Karpas-422 (cell line): ENCODE results near the gene CYLD. TPM values are rescaled to one million over a fixed set of nuclear protein-coding genes. Genes with fewer than 3 reads are reported as not detected.

Experiments used
- DNase-seq: peaks from one replicate; pipeline ENCODE4 v3.0.0-alpha.2; 2015
- H2AFZ ChIP-seq: fragments of 200-600 bp; sonication (generic); 2 replicates; pipeline ENCODE4 v1.6.1; 2014; ENCODE audit warnings: antibody characterized with exemption, low read length, mixed read lengths
- H3K27ac ChIP-seq: fragments of 200-600 bp; sonication (generic); 2 replicates; pipeline ENCODE4 v1.5.1; 2014; ENCODE audit warnings: mild to moderate bottlenecking, low read length, moderate library complexity
- H3K27me3 ChIP-seq: fragments of 200-600 bp; sonication (generic); 2 replicates; pipeline ENCODE4 v1.6.1; 2014; ENCODE audit warnings: low read length, mixed read lengths
- H3K36me3 ChIP-seq: fragments of 200-600 bp; sonication (generic); 2 replicates; pipeline ENCODE4 v1.6.1; 2014; ENCODE audit warnings: low read length, mixed read lengths; ENCODE audit not compliant: insufficient read depth
- H3K4me1 ChIP-seq: fragments of 200-600 bp; sonication (generic); 2 replicates; pipeline ENCODE4 v1.6.1; 2014; ENCODE audit warnings: mild to moderate bottlenecking, low read length, mixed read lengths
- H3K4me2 ChIP-seq: fragments of 200-600 bp; sonication (generic); 2 replicates; pipeline ENCODE4 v1.6.1; 2014; ENCODE audit warnings: low read length, low read depth, mild to moderate bottlenecking; ENCODE audit not compliant: poor library complexity, severe bottlenecking
- H3K4me3 ChIP-seq: fragments of 200-600 bp; sonication (generic); 2 replicates; pipeline ENCODE4 v1.5.1; 2014; ENCODE audit warnings: mild to moderate bottlenecking, antibody characterized with exemption, low read length, mixed read lengths
- H3K79me2 ChIP-seq: fragments of 200-600 bp; sonication (generic); 2 replicates; pipeline ENCODE4 v1.6.1; 2014; ENCODE audit warnings: mild to moderate bottlenecking, low read length, mixed read lengths
- H3K9ac ChIP-seq: fragments of 200-600 bp; sonication (generic); 2 replicates; pipeline ENCODE4 v1.6.0; 2014; ENCODE audit warnings: low read length
- H3K9me2 ChIP-seq: fragments of 200-600 bp; sonication (generic), shearing (Covaris generic); replicated peaks from 2 replicates; pipeline ENCODE4 v1.6.0; 2014; ENCODE audit warnings: mild to moderate bottlenecking, low read length, moderate library complexity; ENCODE audit not compliant: insufficient read depth
- H3K9me3 ChIP-seq: fragments of 300-700, 200-600 bp; sonication (generic); 2 replicates; pipeline ENCODE4 v1.6.1; 2014; ENCODE audit warnings: low read length, mixed read lengths
- H4K20me1 ChIP-seq: fragments of 200-600 bp; sonication (generic); 2 replicates; pipeline ENCODE4 v1.6.1; 2014; ENCODE audit warnings: mild to moderate bottlenecking, antibody characterized with exemption, low read length, low read depth; ENCODE audit not compliant: insufficient read depth
- total RNA-seq: library from RNA; depleted of rRNA; stranded (reverse); fragments of >200 nt; shearing (Covaris generic); gene quantifications from 2 replicates; pipeline ENCODE4 v1.2.3, GENCODE V29; 2014; ENCODE audit warnings: low replicate concordance

The CYLD gene
- total RNA-seq, 1 experiment from 2014 or later = 44.4 TPM

DNA sequence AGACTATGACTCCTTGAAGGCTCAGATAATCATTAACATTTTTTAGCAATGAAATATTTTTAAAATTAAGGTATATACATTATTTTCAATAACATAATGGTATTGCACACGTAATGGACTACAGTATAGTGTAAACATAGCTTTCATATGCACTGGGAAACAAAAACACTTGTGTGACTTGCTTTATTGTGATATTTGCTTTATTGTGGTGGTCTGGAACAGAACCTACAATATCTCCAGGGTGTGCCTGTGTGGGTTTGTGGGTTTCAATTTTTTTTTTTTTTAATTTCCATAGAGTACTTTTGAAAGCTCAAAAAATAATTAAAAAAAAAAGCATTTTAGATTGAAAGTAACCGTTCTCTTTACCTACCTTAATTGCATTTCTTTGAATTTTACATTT is 25.3 kb downstream of the CYLD start:
- no peaks in the 10 kb centered on the region for H3K9me3 ChIP-seq
- H3K4me1 ChIP-seq = no peaks in the 10 kb centered on the region
- H4K20me1 ChIP-seq = no peaks in the 10 kb centered on the region
- no peaks in the 10 kb centered on the region for H3K9me2 ChIP-seq
- H3K27me3 ChIP-seq = no peaks in the 10 kb centered on the region
- DNase-seq = no peak
- H3K4me2 ChIP-seq = no peak overlapping the region
- no peak overlapping the region for H3K9ac ChIP-seq
- peaks cover 39% of the 10 kb centered on the region for H3K79me2 ChIP-seq
- peaks cover 32% of the 10 kb centered on the region for H3K36me3 ChIP-seq
- H3K27ac ChIP-seq = no peak overlapping the region
- H3K4me3 ChIP-seq = no peak overlapping the region
- H2AFZ ChIP-seq = no peak overlapping the region

DNA sequence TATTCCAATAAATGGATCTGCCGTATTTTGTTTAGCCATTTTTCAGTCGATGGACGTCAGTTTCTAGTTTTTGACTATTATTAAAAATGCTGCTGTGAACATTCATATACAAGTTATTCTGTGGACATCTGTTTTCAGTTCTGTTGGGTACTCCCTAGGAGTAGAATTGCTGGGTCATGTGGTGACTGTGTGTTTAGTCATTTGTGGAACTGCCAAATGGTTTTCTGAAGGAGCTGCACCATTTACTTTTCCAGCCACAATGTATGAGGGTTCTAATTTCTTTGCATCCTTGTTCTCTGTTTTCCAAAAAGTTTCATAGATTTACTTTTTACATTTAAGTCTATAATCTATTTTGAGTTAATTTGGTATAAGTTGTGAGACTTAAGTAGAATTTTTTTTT is 29.5 kb downstream of the CYLD start:
- no peak overlapping the region for H3K4me2 ChIP-seq
- no peaks in the 10 kb centered on the region for H4K20me1 ChIP-seq
- no peak overlapping the region for H2AFZ ChIP-seq
- no peak overlapping the region for H3K9ac ChIP-seq
- no peak for DNase-seq
- peaks cover 5% of the 10 kb centered on the region; the same call in 1 of the 2 replicates for H3K36me3 ChIP-seq
- H3K9me2 ChIP-seq = no peaks in the 10 kb centered on the region
- no peak overlapping the region for H3K4me3 ChIP-seq
- H3K4me1 ChIP-seq = no peaks in the 10 kb centered on the region
- H3K79me2 ChIP-seq = peaks cover 37% of the 10 kb centered on the region
- H3K9me3 ChIP-seq = no peaks in the 10 kb centered on the region
- no peaks in the 10 kb centered on the region for H3K27me3 ChIP-seq
- H3K27ac ChIP-seq = no peak overlapping the region

DNA sequence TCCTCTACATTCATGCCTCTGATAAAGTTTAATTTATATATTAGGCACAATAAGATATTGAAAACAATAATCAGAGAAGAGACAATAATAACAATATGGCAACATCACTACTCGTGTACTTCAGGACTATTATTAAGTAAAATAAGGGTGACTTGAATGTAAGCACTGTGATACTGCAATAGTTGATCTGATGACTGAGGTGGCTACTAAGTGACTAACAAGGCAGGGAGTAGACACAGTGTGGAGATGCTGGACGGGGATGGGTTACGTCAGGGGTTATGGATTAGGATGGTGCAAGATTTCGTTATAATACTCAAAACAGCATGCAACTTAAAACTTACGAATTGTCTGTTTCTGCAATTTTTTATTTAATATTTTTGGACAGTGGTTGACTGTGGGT is 32.5 kb downstream of the CYLD start:
- no peak overlapping the region for H3K4me2 ChIP-seq
- no peaks in the 10 kb centered on the region for H3K4me1 ChIP-seq
- H3K79me2 ChIP-seq = peaks cover 34% of the 10 kb centered on the region
- H4K20me1 ChIP-seq = no peaks in the 10 kb centered on the region
- H3K27ac ChIP-seq = no peak overlapping the region
- H3K9me2 ChIP-seq = no peaks in the 10 kb centered on the region
- no peaks in the 10 kb centered on the region for H3K36me3 ChIP-seq
- no peaks in the 10 kb centered on the region for H3K27me3 ChIP-seq
- no peak overlapping the region for H3K9ac ChIP-seq
- no peak overlapping the region for H3K4me3 ChIP-seq
- no peaks in the 10 kb centered on the region for H3K9me3 ChIP-seq
- no peak for DNase-seq
- no peak overlapping the region for H2AFZ ChIP-seq

DNA sequence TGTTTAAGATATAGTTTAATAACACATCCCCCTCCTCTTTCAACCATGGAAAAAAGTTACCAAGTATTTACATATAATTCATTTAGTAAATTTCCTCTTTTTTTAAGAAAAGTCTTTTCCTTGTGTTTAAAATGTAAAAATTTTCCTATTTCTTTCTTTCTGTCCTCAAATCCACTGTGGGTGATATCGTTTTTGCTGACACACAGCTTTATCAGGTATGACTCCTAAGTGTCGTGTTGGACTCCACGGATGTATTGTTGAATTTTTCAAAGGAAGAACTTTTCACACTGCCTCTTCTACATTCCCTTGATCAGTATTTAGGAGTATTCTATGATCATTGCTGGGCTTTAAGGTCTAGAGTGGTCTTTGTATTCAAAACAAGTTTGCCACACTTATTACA is 33.1 kb downstream of the CYLD start:
- no peaks in the 10 kb centered on the region for H3K36me3 ChIP-seq
- DNase-seq = no peak
- H3K79me2 ChIP-seq = peaks cover 34% of the 10 kb centered on the region

DNA sequence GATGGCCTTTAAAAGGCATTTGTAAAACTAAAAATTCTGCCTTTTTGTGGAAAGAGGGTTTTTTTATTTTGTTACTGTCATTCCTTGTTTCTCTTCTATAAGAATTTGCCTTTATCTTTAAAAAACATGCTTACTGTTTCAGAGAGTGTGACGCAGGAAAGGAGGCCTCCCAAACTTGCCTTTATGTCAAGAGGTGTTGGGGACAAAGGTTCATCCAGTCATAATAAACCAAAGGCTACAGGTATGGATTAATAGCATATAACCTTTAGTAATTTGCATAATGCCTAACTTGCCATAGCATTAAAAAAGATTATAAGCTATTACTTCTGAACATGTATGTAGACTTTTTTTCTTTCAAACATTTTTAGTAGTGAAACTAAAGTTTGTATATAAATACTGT is 34.2 kb downstream of the CYLD start:
- no peak overlapping the region for H3K4me2 ChIP-seq
- no peaks in the 10 kb centered on the region for H3K27me3 ChIP-seq
- no peak overlapping the region for H3K27ac ChIP-seq
- no peaks in the 10 kb centered on the region for H3K9me2 ChIP-seq
- H3K4me3 ChIP-seq = no peak overlapping the region
- no peaks in the 10 kb centered on the region for H4K20me1 ChIP-seq
- H3K79me2 ChIP-seq = peaks cover 29% of the 10 kb centered on the region
- no peaks in the 10 kb centered on the region for H3K9me3 ChIP-seq
- DNase-seq = no peak
- H3K4me1 ChIP-seq = no peaks in the 10 kb centered on the region
- H3K9ac ChIP-seq = no peak overlapping the region
- H2AFZ ChIP-seq = no peak overlapping the region
- no peaks in the 10 kb centered on the region for H3K36me3 ChIP-seq

More for the DNA sequence above, 33.1 kb downstream of the CYLD start:
- H3K9ac ChIP-seq = no peak overlapping the region
- no peak overlapping the region for H3K4me3 ChIP-seq
- H3K9me3 ChIP-seq = no peaks in the 10 kb centered on the region
- H3K4me1 ChIP-seq = no peaks in the 10 kb centered on the region
- H3K9me2 ChIP-seq = no peaks in the 10 kb centered on the region
- no peaks in the 10 kb centered on the region for H3K27me3 ChIP-seq
- no peak overlapping the region for H3K4me2 ChIP-seq
- no peak overlapping the region for H3K27ac ChIP-seq
- no peak overlapping the region for H2AFZ ChIP-seq
- no peaks in the 10 kb centered on the region for H4K20me1 ChIP-seq

DNA sequence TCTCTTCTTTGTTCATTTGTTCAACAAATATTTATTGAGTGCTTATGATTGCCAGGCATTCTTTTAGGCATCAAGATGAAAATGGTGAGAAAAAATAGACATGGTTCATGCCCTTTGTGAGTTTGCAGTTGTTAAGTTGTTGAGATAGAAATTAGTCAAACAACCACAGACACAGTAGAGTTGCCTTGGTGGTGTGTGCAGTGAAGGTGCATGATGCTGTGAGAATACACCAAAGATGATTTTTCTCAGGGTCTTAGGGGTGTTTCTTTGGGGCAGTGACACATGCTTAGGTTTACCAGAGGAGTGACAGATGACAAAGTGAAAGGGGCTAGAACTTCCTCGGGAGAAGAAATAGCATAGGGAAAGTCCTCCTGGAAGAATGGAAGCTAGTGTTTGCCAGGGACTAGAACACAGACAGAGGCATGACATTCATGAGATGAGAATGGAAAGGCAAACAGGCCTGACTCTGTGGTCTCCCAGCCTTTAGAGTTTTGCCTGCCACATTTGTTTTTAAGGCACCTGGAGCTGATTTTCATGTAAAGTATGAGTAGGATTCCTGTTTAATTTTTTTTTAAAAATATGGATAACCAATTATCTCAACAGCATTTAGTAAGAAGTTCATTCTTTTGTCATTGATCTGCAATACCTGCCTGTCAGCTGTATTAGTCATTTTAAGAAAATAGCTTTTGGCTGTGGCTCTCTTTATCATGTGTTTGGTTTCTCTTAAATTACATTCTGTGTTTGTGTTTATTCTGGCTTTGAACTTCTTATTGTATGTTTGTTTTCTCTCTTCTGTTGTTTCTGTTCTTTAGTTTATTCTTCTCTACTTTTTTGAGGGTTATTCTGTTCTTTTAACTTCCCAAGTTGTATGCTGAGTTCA is 36.6 kb downstream of the CYLD start:
- H3K36me3 ChIP-seq = no peaks in the 10 kb centered on the region
- H3K9me2 ChIP-seq = no peaks in the 10 kb centered on the region
- H3K9me3 ChIP-seq = no peaks in the 10 kb centered on the region
- no peak overlapping the region for H2AFZ ChIP-seq
- no peak for DNase-seq
- H3K27me3 ChIP-seq = no peaks in the 10 kb centered on the region
- no peak overlapping the region for H3K27ac ChIP-seq
- no peaks in the 10 kb centered on the region for H4K20me1 ChIP-seq
- no peak overlapping the region for H3K9ac ChIP-seq
- no peaks in the 10 kb centered on the region for H3K4me1 ChIP-seq
- peaks cover 14% of the 10 kb centered on the region for H3K79me2 ChIP-seq
- H3K4me2 ChIP-seq = no peak overlapping the region
- no peak overlapping the region for H3K4me3 ChIP-seq

DNA sequence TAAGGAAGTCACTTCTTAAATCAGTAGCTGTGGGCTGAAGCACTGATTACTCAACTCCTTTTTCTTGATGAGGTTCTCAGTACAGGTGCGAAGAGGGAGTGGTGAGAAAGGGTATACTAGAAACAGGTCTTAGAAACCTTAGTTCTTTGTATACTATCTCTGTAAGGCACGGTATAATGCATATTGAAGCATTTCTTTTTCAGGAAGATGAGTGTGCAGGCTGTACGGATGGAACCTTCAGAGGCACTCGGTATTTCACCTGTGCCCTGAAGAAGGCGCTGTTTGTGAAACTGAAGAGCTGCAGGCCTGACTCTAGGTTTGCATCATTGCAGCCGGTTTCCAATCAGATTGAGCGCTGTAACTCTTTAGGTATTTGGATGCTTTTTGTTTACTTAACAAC is 39.2 kb downstream of the CYLD start:
- H3K9ac ChIP-seq = no peak overlapping the region
- no peaks in the 10 kb centered on the region for H3K79me2 ChIP-seq
- H3K4me2 ChIP-seq = no peak overlapping the region
- H3K9me2 ChIP-seq = no peaks in the 10 kb centered on the region
- peaks cover 6% of the 10 kb centered on the region; the same call in 1 of the 2 replicates for H3K36me3 ChIP-seq
- H3K27me3 ChIP-seq = no peaks in the 10 kb centered on the region
- no peak overlapping the region for H3K27ac ChIP-seq
- no peaks in the 10 kb centered on the region for H3K9me3 ChIP-seq
- no peak for DNase-seq
- H3K4me1 ChIP-seq = no peaks in the 10 kb centered on the region
- H3K4me3 ChIP-seq = no peak overlapping the region
- H4K20me1 ChIP-seq = no peaks in the 10 kb centered on the region
- no peak overlapping the region for H2AFZ ChIP-seq

DNA sequence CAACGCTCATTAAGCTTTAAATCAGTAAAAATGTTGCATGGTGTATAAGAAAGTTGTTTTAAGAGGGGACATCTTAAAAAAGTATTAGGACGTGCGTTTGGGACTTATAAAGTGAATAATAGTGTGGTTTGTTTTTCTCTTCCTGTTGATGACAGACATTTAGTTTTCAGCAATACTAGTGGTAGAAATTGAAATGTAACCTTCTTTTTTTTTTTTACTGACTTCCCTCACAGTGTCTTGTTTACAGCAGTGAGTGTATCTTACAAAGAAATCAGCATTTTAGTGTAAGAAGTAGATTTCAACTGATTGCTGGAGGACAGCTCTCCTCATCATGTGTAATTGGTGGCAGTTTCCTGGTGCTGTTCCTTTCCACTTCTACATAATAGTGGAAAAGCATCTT is 39.6 kb downstream of the CYLD start:
- H3K4me1 ChIP-seq = no peaks in the 10 kb centered on the region
- H3K9me2 ChIP-seq = no peaks in the 10 kb centered on the region
- DNase-seq = no peak
- no peak overlapping the region for H3K9ac ChIP-seq
- no peak overlapping the region for H3K27ac ChIP-seq
- no peak overlapping the region for H3K4me2 ChIP-seq
- no peak overlapping the region for H2AFZ ChIP-seq
- no peaks in the 10 kb centered on the region for H3K27me3 ChIP-seq
- no peaks in the 10 kb centered on the region for H3K79me2 ChIP-seq
- H3K36me3 ChIP-seq = peaks cover 6% of the 10 kb centered on the region; the same call in 1 of the 2 replicates
- H3K9me3 ChIP-seq = no peaks in the 10 kb centered on the region
- no peak overlapping the region for H3K4me3 ChIP-seq
- H4K20me1 ChIP-seq = no peaks in the 10 kb centered on the region
